Neural progenitor cell (in vitro differentiated cells): ENCODE data around the gene FKBP6.
"Not testable (repeated sequence)": the region's sequence is repeated elsewhere in the genome, so short reads cannot be mapped to it uniquely, and the experiment has no call there.

Experiments
- CTCF ChIP-seq: fragments of 200-600 bp; sonication (generic); IDR thresholded peaks from 2 replicates; pipeline ENCODE4 v1.5.1; 2017; ENCODE audit warnings: antibody characterized with exemption, mild to moderate bottlenecking
- EZH2 ChIP-seq: fragments of 200-600 bp; sonication (generic); IDR thresholded peaks from 2 replicates; pipeline ENCODE4 v1.6.1; 2017; ENCODE audit warnings: antibody characterized with exemption, mild to moderate bottlenecking, moderate library complexity
- EZH2phosphoT487 ChIP-seq: fragments of 200-600 bp; sonication (generic); IDR thresholded peaks from 2 replicates; pipeline ENCODE4 v1.6.1; 2017; ENCODE audit warnings: antibody characterized with exemption

DNA sequence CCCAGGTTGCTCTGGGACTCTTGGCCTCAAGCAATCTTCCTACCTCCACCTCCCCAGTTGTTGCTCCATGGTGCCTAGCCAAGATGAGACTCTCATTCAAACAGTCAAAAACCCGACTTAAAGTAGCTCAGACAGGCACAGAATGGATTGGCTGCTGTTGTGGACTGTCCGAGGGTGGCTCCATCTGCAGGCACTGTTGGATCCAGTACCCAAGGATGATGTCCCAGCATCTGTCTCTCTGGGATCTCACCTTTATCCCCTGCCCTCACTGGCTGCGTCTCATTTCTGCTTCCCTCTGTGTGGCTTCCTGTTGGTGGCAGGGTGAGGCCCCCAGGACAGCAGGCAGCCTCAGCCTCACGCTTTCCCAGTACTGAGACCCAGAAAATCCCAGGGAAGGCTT is 48.3 kb downstream of the FKBP6 start:
- not testable (repeated sequence) for TF ChIP-seq EZH2, CTCF, EZH2phosphoT487
